Measurements from ENCODE around the gene KIF20B. TPM values are rescaled to one million over a fixed set of nuclear protein-coding genes. Genes with fewer than 3 reads are reported as not detected.
A peak's percentile ranks its signal among the peaks of the same experiment; 100 is the strongest.
"Not testable (repeated sequence)": the region's sequence is repeated elsewhere in the genome, so short reads cannot be mapped to it uniquely, and the experiment has no call there.

KIF20B gene
- total RNA-seq, 1 experiment from 2014 or later: 21.2 TPM

GRCh38 chr10:89783406-89783805, 82.0 kb downstream of the KIF20B start:
- DNase-seq (ENCODE audit: low read depth): no peak

- peak; percentile 20 for DNase-seq (ENCODE audit: low read depth)
Measured at GRCh38 chr10:89785095-89785494, 83.7 kb downstream of the KIF20B start.

- no peak for DNase-seq (ENCODE audit: low read depth)
Measured at GRCh38 chr10:89789188-89789877, 87.9 kb downstream of the KIF20B start.

DNA sequence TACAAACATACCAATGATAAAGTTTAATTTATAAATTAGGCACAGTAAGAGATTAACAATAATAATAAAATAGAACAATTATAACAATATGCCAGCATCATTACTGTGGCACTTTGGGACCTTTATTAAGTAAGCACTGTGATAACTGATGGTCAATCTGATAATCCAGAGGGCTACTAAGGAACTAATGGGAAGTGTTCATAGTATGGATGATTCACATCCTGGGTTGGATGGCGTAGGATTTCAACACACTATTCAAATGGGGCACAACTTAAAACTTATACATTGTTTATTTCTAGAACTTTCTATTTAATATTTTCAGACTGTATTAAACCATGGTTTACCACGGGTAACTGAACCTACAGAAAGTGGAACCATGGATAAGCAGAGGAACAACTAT, 90.8 kb downstream of the KIF20B start:
- no peak for DNase-seq (ENCODE audit: low read depth)

- DNase-seq (ENCODE audit: low read depth): peak; percentile 78
Measured at GRCh38 chr10:89793649-89794254, 92.4 kb downstream of the KIF20B start.

DNA sequence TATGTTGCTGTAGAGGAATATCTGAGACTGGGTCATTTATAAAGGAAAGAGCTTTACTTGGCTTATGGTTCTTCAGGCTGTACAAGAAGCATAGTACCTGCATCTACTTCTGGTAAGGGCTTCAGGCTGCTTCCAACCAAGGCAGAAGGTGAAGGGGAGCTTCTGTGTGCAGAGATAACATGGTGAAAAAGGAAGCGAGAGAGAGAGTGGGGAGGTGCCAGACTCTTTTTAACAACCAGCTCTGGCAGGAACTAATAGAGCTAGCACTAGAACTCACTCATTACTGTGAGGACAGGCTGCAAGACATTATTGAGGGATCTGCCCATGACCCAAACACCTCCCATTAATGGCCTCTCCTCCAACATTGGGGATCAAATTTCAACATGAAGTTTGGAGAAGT, 94.5 kb downstream of the KIF20B start:
- DNase-seq (ENCODE audit: low read depth): no peak

GRCh38 chr10:89798092-89798491, 96.7 kb downstream of the KIF20B start:
- no peak for DNase-seq (ENCODE audit: low read depth)

DNA sequence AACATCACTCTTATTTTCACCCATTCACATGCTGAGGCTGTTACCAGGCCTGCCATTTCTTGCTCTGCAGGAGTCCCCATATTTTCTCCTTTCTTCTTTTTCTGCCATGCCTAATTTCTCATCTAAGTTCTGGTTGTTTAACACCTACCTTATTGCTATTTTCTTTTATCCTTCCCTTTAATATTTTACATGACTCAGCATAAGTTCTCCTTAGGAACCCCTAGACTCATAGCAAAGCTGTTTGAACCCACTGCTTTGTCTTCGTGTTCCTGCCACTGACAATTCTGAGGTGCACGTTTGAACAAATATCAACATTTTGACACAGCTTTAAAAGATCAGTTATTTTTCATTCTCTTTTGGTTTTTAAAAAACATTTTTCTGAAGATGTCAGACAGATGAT, 98.2 kb downstream of the KIF20B start:
- DNase-seq (ENCODE audit: low read depth): no peak

- no peak for DNase-seq (ENCODE audit: low read depth)
Measured at GRCh38 chr10:89805599-89806013, 104.2 kb downstream of the KIF20B start.

DNA sequence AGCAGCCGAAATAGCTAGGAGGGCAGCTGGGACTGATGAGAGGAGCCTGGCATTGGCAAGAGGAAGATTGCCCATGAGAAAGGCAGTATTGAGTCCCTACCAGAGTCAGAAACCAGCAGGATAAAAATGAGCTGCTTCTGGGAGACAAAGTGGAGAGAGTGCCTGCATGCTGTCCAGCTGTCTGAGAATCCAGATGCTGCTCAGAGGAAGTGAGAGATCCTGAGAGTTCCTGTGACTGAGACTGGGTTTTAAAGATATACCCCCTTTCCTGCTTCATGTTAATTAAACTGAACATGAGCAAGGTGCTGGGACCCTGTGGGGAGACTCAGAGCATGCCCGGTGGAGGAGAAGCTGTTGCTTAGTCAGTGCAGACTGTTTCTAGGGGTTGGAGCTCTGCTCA, 107.5 kb downstream of the KIF20B start:
- no peak for DNase-seq (ENCODE audit: low read depth)

DNA sequence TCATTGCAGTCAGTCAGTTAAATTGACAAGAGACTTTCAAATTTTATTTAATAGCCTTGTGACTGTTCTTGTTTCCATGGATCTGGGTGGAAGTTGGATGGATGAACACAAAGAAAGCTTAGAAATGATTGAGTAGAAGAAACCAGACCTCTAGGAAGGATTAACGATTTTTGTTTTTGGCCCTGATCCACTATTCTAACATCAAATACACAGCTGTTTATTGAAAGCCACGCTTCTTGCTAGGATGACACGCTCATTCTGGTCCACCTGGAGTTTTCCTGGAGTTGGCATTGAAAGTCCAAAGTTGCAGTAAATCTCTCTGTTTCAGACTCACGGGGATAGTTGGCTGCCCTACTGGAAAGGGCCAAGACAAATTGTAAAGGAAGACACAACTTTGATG, 108.4 kb downstream of the KIF20B start:
- no peak for DNase-seq (ENCODE audit: low read depth)

- DNase-seq (ENCODE audit: low read depth): peak; percentile 24
Measured at GRCh38 chr10:89810908-89811525, 109.6 kb downstream of the KIF20B start.

DNA sequence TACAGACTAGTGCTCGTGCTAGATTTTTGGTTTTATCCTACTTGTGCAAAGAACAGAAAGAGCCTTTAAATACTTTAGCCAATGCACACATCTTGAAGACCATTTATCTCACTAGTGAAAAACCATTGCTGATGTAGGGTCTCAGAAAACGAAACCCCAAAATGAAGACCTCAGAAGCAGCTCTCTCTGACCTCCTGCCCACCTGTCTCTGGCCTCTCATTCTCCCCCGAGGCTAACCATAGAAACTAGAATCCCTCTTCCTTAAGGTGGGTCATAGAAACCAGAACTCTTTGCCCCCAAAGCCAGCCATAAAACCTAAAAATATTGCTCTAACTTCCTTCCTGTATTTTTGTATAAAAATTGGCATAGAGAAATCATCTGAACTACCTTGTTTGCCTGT, 112.2 kb downstream of the KIF20B start:
- no peak for DNase-seq (ENCODE audit: low read depth)

DNA sequence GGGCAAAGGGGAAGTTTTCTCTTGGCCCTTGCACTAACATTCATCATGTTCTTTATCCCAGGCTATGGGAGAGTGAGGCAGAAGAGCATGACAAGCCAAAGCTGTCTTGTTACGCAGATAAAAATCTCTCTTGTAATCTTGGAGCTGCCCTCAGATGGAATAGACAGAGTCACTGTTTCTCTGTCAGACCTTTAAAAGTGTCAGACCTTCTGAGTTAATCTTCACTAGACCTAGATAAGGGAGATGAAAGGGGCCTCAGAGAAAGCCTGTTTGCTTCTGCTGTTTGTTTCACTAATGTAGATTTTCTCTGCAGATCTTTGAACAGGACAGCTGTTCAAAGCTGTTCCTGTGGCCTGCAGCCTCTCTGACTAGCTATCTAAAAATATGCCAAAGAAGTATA, 112.9 kb downstream of the KIF20B start:
- no peak for DNase-seq (ENCODE audit: low read depth)

- no peak for DNase-seq (ENCODE audit: low read depth)
Measured at GRCh38 chr10:89815049-89815853, 113.9 kb downstream of the KIF20B start.

- not testable (repeated sequence) for DNase-seq (ENCODE audit: low read depth)
Measured at GRCh38 chr10:89819008-89819407, 117.6 kb downstream of the KIF20B start.

Other genes with a start within 250 kb of the KIF20B start
- gene SLC16A12, start 166.0 kb upstream of the KIF20B start, total RNA-seq (2014; rRNA removed; shearing (Covaris generic)): 0.32 and 1.0 TPM in 2 replicates
- gene PANK1, start 56.3 kb upstream of the KIF20B start, total RNA-seq (2014; rRNA removed; shearing (Covaris generic)): 10.7 and 12.0 TPM in 2 replicates

Data from M059J (cell line).